ENCODE results near the gene COL20A1. TPM values are rescaled to one million over a fixed set of nuclear protein-coding genes. Genes with fewer than 3 reads are reported as not detected.

The COL20A1 gene
- total RNA-seq, 1 donor from 2014 or later, result not detected

GRCh38 chr20:63347081-63347741 lies 54.2 kb downstream of the COL20A1 start:
- intact Hi-C loops (cut with micrococcal nuclease), result no loop called here

GRCh38 chr20:63347950-63348827 lies 55.2 kb downstream of the COL20A1 start:
- intact Hi-C loops (cut with micrococcal nuclease), result no loop called here

- intact Hi-C loops (cut with micrococcal nuclease), result no loop called here
Measured at GRCh38 chr20:63348828-63349515, 56.0 kb downstream of the COL20A1 start.

- intact Hi-C loops (cut with micrococcal nuclease), result no loop called here
Measured at GRCh38 chr20:63349516-63349895, 56.5 kb downstream of the COL20A1 start.

GRCh38 chr20:63350196-63350595 lies 57.2 kb downstream of the COL20A1 start:
- intact Hi-C loops (cut with micrococcal nuclease), result no loop called here

GRCh38 chr20:63350597-63351325 lies 57.8 kb downstream of the COL20A1 start:
- intact Hi-C loops (cut with micrococcal nuclease), result no loop called here

GRCh38 chr20:63351326-63351700 lies 58.3 kb downstream of the COL20A1 start:
- intact Hi-C loops (cut with micrococcal nuclease), result no loop called here

DNA sequence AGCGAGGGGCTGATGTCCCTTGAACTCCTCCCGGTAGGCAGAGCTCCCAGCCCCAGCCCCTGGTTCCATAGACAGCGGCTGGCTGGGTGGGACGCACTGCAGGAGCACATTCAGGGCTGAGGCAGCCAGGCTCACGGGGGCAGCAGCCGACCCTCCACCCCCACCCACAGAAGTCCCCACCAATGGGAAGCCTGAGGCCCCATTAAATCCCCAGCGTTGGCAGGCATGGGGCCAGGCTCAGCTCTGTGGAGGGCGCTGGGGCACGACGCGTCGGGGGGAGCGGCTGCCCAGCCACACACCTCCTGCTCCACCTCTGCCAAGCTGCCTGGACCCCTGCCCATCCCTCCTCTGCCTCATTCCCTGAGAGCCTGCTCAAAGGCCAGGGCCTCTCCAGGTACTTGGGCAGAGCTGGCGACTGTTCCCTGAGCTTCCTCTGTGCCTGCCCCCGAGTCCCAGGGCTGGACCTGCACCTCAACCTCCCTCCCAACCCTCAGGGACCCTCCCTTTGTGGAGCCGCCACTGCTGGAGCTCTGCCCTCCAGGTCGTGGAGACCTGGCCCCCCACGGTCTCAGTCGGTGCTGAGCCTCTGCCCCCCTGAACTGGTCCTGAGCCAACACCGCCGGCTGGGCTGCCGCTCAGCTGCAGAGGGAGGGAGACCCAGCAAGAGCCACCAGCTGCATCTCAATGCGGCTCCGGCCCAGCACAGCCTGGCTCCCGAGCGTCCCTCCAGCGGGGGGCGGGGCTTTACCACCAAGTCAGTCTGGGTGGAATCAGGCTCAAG lies 59.0 kb downstream of the COL20A1 start:
- intact Hi-C loops (cut with micrococcal nuclease), result no loop called here

GRCh38 chr20:63352811-63353221 lies 59.8 kb downstream of the COL20A1 start:
- intact Hi-C loops (cut with micrococcal nuclease), result no loop called here

DNA sequence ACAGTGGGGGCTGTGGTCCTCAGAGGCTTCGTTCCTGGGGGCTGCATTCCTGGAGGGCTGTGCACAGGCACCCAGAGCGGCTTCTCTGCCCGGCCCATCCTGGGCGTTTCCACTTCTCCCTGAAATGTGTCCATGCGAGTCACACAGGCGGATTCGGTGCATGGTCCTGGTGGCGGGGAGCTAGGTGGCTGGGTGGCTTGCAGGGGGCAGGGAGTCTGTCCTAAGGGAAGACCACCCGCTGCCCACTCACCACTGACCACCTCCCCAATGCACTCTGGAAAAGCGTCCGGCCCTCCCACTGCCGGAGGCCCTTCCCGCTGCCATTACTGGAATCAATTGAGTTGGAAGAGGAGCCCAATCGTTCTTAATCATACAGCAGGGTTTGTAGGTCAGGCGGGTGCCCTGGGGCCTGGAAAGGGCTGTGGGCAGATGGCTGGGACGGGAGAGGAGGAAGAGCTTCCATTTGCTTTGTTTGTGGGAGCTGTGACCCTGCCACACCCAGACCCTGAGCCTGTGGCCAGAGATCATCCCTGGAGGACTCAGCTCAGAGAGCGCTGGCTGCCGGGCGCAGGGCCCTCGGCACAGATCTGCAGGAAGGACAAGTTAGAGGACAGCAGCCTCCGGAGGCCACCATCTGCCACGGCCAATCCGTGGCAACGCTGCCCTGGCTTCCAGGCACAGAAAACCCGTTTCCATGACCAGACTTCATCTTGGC lies 61.8 kb downstream of the COL20A1 start:
- intact Hi-C loops (cut with micrococcal nuclease), result no loop called here

GRCh38 chr20:63355781-63356295 lies 62.9 kb downstream of the COL20A1 start:
- intact Hi-C loops (cut with micrococcal nuclease), result no loop called here

- intact Hi-C loops (cut with micrococcal nuclease), result no loop called here
Measured at GRCh38 chr20:63356511-63356910, 63.5 kb downstream of the COL20A1 start.

DNA sequence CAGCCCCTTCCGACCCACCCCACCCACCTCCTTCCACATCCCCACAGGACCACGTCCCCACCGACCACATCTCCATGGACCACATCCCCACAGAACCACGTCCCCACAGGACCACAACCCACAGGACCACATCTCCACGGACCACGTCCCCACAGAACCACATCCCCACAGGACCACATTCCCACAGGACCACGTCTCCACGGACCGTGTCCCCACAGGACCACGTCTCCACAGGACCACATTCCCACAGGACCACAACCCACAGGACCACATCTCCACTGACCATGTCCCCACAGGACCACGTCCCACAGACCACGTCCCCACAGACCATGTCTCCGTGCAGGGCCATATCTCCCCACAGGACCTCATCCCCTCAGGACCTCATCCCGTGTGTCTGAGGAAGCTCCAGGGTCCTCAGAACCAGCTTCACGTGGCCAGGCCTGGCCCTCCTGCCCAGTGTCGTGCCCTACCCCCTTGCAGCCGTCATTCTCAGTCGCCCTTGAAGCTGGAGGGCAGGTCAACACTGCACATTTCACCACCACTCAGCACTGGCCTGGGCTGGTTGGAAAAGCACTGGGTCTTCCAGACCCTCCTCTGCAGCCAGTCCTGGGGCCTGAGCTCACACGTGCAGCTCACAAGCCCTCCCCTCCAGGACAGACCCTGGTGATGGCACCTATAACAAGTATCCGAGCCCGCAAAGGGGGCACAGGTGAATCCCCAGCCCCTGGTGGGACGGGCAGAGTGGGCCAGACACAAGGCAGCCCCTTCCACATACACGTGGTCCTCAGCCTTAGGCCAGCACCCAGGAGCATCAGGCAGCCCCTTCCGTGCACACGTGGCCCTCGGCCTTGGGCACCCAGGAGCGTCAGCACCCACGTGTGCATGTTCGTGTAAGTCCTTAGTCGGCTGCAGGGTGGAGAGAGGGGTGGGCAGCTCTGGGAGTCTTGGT lies 64.2 kb downstream of the COL20A1 start:
- intact Hi-C loops (cut with micrococcal nuclease), result no loop called here

DNA sequence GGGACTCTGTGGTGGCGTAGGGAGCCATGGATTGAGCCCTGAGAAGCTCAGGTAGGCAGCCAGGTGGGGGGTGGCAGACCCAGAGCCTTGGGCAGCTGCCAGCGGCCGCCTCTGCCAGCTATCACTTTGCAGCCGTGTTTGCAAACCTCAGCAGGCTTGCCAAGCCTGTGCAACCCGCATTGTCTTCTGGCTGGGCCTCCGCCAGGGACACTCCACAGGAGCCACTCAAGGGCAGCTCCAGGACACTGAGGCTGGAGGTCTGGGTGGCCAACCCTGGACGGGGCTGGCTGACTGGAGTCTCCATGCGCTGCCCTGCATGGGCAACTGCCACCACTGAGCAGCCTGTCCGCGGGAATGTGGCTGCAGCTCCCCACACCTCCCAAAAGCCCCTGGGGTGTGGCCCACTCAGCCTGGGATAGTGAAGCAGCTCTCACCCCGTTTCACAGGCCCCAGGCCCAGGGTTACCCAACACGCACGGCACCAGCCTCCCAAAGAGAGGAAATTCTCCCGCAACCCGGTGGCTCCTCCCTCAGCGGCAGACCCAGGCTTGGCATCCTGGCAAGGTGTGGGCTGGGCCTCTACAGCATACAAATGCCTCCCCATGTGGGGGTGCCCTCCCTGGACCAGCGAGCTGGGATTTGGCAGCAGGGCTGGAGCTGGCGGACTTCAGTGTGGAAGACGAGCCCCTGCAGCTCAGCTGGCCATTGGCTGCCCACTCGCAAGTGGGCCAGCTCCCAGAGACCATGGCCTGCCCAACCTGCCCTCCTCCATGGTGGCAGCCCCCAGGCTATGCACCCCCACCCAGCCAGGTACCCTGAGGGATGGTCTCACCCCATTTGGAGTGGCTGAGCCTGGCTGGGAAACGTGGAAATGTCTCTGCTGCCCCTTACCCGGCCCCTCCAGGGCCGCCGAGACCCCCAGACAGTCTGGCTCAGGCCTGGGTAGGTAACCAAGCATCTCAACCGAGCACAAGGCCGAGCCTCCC lies 65.2 kb downstream of the COL20A1 start:
- intact Hi-C loops (cut with micrococcal nuclease), result no loop called here

GRCh38 chr20:63359164-63359934 lies 66.4 kb downstream of the COL20A1 start:
- intact Hi-C loops (cut with micrococcal nuclease), result no loop called here

DNA sequence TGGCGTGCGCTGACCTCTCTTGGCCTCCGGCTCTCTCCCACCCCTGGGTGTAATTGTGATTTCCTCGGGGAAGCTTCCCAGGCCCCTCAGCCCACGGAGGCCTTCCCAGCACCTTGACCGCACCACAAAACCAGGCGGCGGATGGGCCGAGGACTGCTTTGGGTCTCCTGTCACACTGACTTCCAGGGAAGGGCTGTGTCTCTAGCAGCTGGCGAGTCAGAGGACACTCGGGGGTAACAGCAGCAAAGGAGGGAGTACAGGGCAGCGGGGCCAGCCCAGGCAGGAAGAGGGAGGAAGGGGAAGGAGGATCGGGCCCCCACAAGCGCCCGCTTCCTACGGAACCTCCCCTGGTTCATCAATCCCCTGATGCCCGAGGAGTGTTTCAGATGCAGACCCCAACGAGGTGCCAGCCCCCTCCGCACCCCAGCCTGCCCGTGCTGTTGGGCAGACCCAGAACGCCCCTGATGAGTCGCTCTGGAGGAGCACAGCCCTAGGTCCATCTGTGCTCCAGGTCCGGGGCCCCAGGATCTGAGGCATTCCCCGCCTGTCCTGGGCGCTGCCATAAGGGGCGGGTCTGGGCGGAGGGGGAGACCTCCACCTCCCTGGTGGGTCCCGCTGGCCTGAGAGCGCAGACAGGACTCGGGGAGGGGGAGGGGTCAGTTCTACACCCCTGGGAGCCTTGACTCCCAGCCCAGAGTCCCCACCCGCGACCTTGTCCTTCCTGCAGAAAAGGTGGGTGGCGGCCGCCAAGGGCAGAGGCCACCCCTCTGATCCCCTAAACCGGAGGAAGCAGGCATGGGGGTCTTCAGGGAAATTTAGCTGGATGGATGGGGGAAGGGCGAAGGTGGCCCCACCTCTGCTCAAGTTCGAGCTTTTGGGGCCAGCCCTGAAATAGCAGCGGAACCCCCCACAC lies 67.2 kb downstream of the COL20A1 start:
- intact Hi-C loops (cut with micrococcal nuclease), result no loop called here

Data from T-helper 2 cell treated with Interferon-gamma antibody and Interleukin-4, amounts not matched to agents 100 ng/mL and 5 ng/mL, for 36 hours (primary cell).